ENCODE data around the gene MED13L.
"Not testable (repeated sequence)": the region's sequence is repeated elsewhere in the genome, so short reads cannot be mapped to it uniquely, and the experiment has no call there.

Gene MED13L

DNA sequence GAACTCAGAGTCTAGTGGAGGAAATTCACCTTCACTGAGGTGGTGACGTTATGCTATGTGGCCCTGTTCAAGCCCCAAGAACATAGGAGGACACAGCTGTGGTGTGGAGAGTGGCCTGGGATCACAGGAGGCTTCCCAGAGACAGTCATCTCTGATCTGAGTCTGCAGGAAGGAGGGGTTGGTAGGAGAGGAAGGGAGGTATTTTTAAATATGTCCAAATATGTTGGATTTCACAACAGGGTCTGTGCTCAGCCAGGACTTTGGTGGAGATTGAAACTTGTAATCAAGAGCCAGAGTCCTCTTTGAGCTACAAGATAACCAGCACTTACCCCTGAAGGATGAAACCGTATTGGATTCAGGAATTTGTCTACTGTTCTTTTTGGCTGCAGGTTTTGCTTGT, 26.4 kb upstream of the MED13L start:
- DNase-seq (ENCODE audit: low read depth) = no peak

GRCh38 chr12:116303066-116303465, 25.6 kb upstream of the MED13L start:
- no peak for DNase-seq (ENCODE audit: low read depth)

DNA sequence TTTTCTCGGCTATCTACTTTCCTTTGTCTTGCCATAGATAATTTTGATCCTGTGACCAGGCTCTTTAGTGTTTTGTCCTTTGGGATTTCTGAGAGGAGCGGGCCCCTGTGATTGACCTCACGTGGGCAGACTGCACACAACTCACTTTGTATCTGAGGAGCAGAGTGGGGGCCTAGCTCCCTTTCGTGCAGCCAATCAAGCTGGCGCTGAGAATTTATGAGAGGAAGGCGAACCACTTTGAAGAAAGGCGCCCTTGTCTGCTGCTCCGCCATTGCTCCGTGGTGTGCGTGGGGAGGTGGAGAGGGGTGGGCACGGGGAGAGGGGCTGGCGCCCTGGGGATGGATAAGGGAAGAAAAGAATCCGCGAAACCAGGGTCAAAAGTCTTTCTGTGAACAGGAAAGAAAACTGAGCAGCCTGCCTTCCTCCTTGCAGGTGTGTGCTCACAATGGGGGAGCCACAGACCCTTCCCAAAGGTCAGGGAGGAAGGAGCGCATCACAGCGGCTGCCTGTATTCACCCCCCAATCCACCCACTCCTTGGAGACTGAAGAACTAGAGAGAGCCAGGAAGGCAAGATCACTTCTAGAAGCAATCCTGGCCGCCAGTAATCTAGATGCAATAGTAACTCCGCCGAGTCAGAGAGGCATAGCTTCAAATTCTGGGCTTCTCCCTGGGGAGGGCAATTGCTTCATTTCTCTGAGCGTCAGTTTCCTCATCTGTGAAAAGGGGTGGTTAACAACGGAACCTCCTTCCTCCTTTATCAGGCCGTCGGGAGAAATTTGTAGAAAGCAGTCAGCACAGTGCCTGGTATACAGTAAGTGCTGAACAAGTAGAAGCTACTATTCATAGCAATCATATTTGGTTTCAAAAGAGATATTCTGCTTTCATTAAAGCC, 24.9 kb upstream of the MED13L start:
- no peak for DNase-seq (ENCODE audit: low read depth)

DNA sequence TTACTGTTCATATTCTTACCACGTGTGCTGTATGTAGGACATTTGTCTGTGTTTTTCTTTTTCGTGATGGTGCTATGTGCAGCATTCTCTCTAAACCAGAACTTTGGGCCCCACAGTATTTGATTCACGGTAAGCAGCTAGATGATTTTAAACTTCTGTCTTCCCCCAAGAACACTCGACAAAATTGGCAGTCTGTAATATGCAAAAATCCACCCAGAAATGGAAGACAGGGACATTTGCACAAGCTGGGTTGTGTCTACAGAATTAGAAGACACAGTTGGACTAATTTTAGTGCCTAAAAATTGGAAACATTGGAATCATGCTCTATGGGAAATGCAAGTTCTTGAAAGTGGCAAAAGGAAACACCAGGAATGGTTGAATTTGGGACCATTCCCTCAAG, 24.1 kb upstream of the MED13L start:
- DNase-seq (ENCODE audit: low read depth) = no peak

DNA sequence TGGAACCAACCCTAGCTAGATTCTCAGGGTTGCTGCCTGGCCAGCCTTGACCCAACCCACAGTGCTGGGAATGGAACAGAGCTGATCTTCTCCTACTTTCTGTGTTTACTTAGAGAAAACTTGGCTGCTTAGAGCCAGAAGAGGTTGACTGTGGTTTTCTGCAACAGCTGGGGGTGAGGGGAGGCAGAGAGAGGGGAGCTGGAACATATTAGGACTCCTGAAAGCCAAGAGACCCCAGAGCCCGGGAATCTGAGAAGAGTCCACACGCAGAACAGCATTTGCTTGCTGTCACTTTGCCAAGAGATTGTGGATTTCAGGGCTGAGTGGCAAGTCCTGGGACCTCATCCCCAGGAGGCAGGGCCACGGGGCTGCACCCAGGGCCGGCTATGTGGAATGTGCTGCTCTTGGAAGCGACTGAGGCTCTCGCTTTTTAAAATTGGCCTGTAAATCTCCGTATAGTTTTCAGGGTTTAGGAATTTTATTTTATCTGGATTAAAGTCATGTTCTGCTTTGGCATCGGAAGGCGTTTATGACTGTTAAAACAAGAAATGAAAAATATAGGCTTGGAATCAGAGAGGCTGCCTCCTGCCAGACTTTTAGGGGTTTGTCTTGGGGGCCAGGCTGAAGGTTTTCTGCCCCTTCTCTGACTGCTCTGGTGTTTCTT, 22.3 kb upstream of the MED13L start:
- no peak for DNase-seq (ENCODE audit: low read depth)

DNA sequence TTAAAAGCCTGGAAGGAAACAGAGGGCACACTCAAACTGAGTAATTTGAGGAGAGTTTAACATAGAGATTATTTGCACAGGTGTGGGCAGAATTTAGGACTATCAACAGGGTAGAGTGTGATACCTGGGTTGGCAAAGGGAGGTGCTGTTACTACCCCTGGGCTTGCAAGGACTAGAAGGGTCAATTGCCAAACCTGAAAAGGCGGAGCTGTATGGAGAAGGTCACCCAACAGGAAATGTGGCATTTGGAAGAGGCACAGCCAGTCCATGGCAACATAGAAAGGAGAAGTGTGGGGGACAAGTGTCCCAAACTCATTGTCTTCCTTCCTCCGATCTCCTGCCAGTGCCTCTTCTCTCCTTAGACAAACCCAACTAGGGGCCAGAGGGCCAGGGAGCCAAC, 21.6 kb upstream of the MED13L start:
- no peak for DNase-seq (ENCODE audit: low read depth)

GRCh38 chr12:116298578-116298977, 21.1 kb upstream of the MED13L start:
- no peak for DNase-seq (ENCODE audit: low read depth)

GRCh38 chr12:116297224-116297834, 19.8 kb upstream of the MED13L start:
- no peak for DNase-seq (ENCODE audit: low read depth)

- no peak for DNase-seq (ENCODE audit: low read depth)
Measured at GRCh38 chr12:116295327-116296263, 18.1 kb upstream of the MED13L start.

- no peak for DNase-seq (ENCODE audit: low read depth)
Measured at GRCh38 chr12:116294454-116295165, 17.1 kb upstream of the MED13L start.

- DNase-seq (ENCODE audit: low read depth) = no peak
Measured at GRCh38 chr12:116293687-116294453, 16.4 kb upstream of the MED13L start.

DNA sequence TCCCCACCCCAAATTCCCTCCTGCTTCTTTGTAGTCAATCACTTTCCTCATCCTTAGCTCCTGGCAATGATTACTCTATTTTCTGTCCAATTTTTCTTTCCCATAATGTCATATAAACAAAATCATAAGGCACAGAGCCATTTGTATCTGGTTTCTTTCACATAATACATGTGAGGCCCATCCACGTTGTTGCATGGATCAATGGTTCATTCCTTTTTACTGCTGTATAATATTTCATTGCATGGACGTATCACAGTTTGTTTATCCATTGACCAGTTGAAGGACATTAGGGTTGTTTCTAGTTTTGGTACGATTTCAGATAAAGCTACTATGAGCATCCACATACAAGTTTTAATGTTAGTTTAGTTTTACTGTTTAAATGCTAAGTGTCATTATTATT, 13.7 kb upstream of the MED13L start:
- no peak for DNase-seq (ENCODE audit: low read depth)

DNA sequence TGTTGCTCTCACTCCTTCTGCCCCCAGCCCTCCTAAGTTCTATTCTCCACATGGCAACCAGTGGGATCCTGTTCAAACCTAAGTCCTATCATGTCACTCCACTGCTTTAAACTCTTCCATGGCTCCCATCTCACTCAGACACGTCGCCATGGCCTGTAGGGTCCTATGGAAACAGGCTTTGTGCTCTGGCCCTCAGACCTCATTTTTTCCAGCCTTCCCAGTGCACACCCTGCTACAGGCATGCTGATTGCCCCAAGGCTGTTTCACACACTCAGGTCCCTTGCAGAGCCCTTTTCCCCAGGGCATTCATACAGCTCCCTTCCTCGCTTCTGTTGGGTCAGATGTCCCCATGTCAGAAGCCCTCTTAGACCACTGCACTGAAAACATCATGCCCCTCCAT, 11.2 kb upstream of the MED13L start:
- no peak for DNase-seq (ENCODE audit: low read depth)

DNA sequence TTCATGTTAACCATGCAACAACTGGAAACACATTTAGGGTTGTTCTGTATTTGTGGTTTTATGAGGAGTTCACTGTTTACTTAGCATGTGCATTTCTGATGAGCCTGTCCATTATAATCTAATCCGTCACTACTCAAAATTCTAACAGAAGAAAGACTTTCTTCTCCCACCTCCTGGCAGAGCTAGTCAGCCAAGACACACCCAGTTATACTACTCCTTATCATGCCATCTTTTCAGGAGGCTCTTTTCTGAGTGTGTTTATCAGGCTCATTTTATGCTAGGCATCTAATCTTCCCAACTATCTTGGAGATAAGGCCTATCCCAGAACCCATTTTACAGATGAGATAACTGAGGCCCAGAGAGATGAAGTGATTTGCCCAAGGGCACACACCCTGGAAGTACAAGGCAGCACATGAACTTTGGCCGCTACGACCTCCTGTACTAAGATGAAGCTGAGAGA, 10.4 kb upstream of the MED13L start:
- DNase-seq (ENCODE audit: low read depth) = no peak

GRCh38 chr12:116284396-116284795, 6.9 kb upstream of the MED13L start:
- no peak for DNase-seq (ENCODE audit: low read depth)

DNA sequence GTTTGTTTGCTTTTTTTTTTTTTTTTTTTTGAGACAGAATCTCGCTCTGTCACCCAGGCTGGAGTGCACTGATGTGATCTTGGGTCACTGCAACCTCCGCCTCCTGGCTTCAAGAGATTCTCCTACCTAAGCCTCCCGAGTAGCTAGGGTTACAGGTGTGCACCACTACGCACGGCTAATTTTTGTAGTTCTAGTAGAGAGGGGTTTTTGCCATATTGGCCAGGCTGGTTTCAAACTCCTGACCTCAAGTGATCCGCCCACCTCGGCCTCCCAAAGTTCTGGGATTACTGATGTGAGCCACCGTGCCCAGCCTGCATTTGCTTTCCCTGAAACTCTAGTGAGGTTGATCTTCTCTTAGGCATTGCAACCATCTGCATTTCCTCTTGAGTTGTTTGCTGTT, 6.4 kb upstream of the MED13L start:
- DNase-seq (ENCODE audit: low read depth) = not testable (repeated sequence)

GRCh38 chr12:116282371-116283286, 5.1 kb upstream of the MED13L start:
- DNase-seq (ENCODE audit: low read depth) = no peak

- DNase-seq (ENCODE audit: low read depth) = no peak
Measured at GRCh38 chr12:116280595-116281290, 3.2 kb upstream of the MED13L start.

- DNase-seq (ENCODE audit: low read depth) = no peak
Measured at GRCh38 chr12:116278667-116279066, 1.2 kb upstream of the MED13L start.

Measured in T follicular helper cell (primary cell).